ENCODE measurements around the gene ACTRT2.

ACTRT2 gene

DNA sequence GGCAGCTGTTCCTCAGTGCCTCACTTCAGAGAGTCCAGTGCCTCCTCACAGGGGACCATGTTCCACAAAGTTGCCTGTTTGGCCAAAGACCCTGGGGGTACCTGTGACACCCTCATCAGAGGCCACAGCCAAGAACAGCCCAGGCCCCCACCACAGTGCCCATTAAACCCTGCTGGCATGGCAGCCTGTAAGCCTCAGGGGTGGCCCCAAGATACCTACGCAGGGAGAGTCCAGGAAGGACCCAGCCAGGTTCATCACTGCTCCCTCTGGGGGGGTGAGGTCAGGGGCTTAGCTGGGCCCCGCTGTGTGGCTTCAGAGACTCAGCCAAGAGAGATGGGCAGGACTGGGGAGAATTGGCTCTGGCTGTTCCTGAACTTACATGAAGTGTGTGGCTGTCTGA lies 28.6 kb downstream of the ACTRT2 start:
- H3K14ac ChIP-seq (ENCODE audit: low read length), result no peak overlapping the region
- no peak overlapping the region for H2BK120ac ChIP-seq (ENCODE audit: insufficient read depth, low read length, poor library complexity)
- H3K79me1 ChIP-seq (ENCODE audit: low read length), result no peaks in the 10 kb centered on the region
- no peak overlapping the region for H3K27ac ChIP-seq (ENCODE audit: low read depth, low read length)
- H2BK5ac ChIP-seq (ENCODE audit: low read depth, low read length, poor library complexity), result no peak overlapping the region
- no peak overlapping the region for H3K23ac ChIP-seq (ENCODE audit: low read length)
- H3K36me3 ChIP-seq (ENCODE audit: control insufficient read depth in 1 of 2, insufficient read depth in 2 of 2, low read length in 2 of 2), result no peaks in the 10 kb centered on the region
- H2BK12ac ChIP-seq (ENCODE audit: low read length), result no peak overlapping the region
- no peak overlapping the region for H3K4me2 ChIP-seq (ENCODE audit: low read length)
- H3K9me3 ChIP-seq (ENCODE audit: insufficient read depth, low read depth, low read length), result peaks cover 14% of the 10 kb centered on the region
- H3K4ac ChIP-seq (ENCODE audit: low read depth, low read length), result no peak overlapping the region
- H3K18ac ChIP-seq (ENCODE audit: low read length), result no peak overlapping the region
- WGBS (ENCODE audit: extremely low coverage, insufficient coverage, insufficient read length), result no CpG with 5 or more reads among the region's 2 CpGs
- H4K8ac ChIP-seq (ENCODE audit: low read depth, low read length), result no peak overlapping the region
- no peak overlapping the region for H4K91ac ChIP-seq (ENCODE audit: low read depth, low read length)
- no peaks in the 10 kb centered on the region for H3K79me2 ChIP-seq (ENCODE audit: control insufficient read depth, insufficient read depth, low read length, poor library complexity)
- DNase-seq, result no peak
- H4K12ac ChIP-seq (ENCODE audit: low read depth, low read length), result no peak overlapping the region
- H3K4me1 ChIP-seq (ENCODE audit: control insufficient read depth in 1 of 2, insufficient read depth in 2 of 2, low read length in 2 of 2), result no peaks in the 10 kb centered on the region
- H3K9ac ChIP-seq (ENCODE audit: low read length), result no peak overlapping the region
- no peak overlapping the region for H2AFZ ChIP-seq (ENCODE audit: insufficient read depth, low read length, poor library complexity)
- no peak overlapping the region for H2AK5ac ChIP-seq (ENCODE audit: low read length)
- no peak overlapping the region for H3K4me3 ChIP-seq (ENCODE audit: low read depth, low read length)
- H3K27me3 ChIP-seq (ENCODE audit: insufficient read depth, low read length), result no peaks in the 10 kb centered on the region

GRCh38 chr1:3050603-3051002 lies 29.3 kb downstream of the ACTRT2 start:
- H3K23ac ChIP-seq (ENCODE audit: low read length), result no peak overlapping the region
- H4K91ac ChIP-seq (ENCODE audit: low read depth, low read length), result no peak overlapping the region
- H3K4ac ChIP-seq (ENCODE audit: low read depth, low read length), result no peak overlapping the region
- no peak overlapping the region for H2BK12ac ChIP-seq (ENCODE audit: low read length)
- H3K4me1 ChIP-seq (ENCODE audit: control insufficient read depth in 1 of 2, insufficient read depth in 2 of 2, low read length in 2 of 2), result no peaks in the 10 kb centered on the region
- no peak overlapping the region for H4K8ac ChIP-seq (ENCODE audit: low read depth, low read length)
- no peak overlapping the region for H2AK5ac ChIP-seq (ENCODE audit: low read length)
- H2AFZ ChIP-seq (ENCODE audit: insufficient read depth, low read length, poor library complexity), result no peak overlapping the region
- no peak overlapping the region for H3K4me2 ChIP-seq (ENCODE audit: low read length)
- peaks cover 14% of the 10 kb centered on the region for H3K9me3 ChIP-seq (ENCODE audit: insufficient read depth, low read depth, low read length)
- H3K14ac ChIP-seq (ENCODE audit: low read length), result no peak overlapping the region
- no peak for DNase-seq
- H3K9ac ChIP-seq (ENCODE audit: low read length), result no peak overlapping the region
- no peaks in the 10 kb centered on the region for H3K27me3 ChIP-seq (ENCODE audit: insufficient read depth, low read length)
- no peaks in the 10 kb centered on the region for H3K36me3 ChIP-seq (ENCODE audit: control insufficient read depth in 1 of 2, insufficient read depth in 2 of 2, low read length in 2 of 2)
- H3K27ac ChIP-seq (ENCODE audit: low read depth, low read length), result no peak overlapping the region
- no peak overlapping the region for H3K4me3 ChIP-seq (ENCODE audit: low read depth, low read length)
- no peak overlapping the region for H2BK120ac ChIP-seq (ENCODE audit: insufficient read depth, low read length, poor library complexity)
- H2BK5ac ChIP-seq (ENCODE audit: low read depth, low read length, poor library complexity), result no peak overlapping the region
- H3K79me2 ChIP-seq (ENCODE audit: control insufficient read depth, insufficient read depth, low read length, poor library complexity), result no peaks in the 10 kb centered on the region
- H3K79me1 ChIP-seq (ENCODE audit: low read length), result no peaks in the 10 kb centered on the region
- H3K18ac ChIP-seq (ENCODE audit: low read length), result no peak overlapping the region
- H4K12ac ChIP-seq (ENCODE audit: low read depth, low read length), result no peak overlapping the region

- Histone ChIP-seq H3K27me3 (ENCODE audit: insufficient read depth, low read length) (no peaks in the 10 kb centered on the region), H3K36me3 (ENCODE audit: control insufficient read depth in 1 of 2, insufficient read depth in 2 of 2, low read length in 2 of 2) (no peaks in the 10 kb centered on the region), H3K4ac (ENCODE audit: low read depth, low read length) (no peak overlapping the region), H3K9ac (ENCODE audit: low read length) (no peak overlapping the region), H3K79me1 (ENCODE audit: low read length) (no peaks in the 10 kb centered on the region), H2BK120ac (ENCODE audit: insufficient read depth, low read length, poor library complexity) (no peak overlapping the region), H2BK5ac (ENCODE audit: low read depth, low read length, poor library complexity) (no peak overlapping the region), H3K79me2 (ENCODE audit: control insufficient read depth, insufficient read depth, low read length, poor library complexity) (no peaks in the 10 kb centered on the region), H3K23ac (ENCODE audit: low read length) (no peak overlapping the region), H3K4me1 (ENCODE audit: control insufficient read depth in 1 of 2, insufficient read depth in 2 of 2, low read length in 2 of 2) (no peaks in the 10 kb centered on the region), H4K91ac (ENCODE audit: low read depth, low read length) (no peak overlapping the region), H3K9me3 (ENCODE audit: insufficient read depth, low read depth, low read length) (peaks cover 14% of the 10 kb centered on the region), H2BK12ac (ENCODE audit: low read length) (no peak overlapping the region), H3K14ac (ENCODE audit: low read length) (no peak overlapping the region), H3K4me2 (ENCODE audit: low read length) (no peak overlapping the region), H4K8ac (ENCODE audit: low read depth, low read length) (no peak overlapping the region), H2AFZ (ENCODE audit: insufficient read depth, low read length, poor library complexity) (no peak overlapping the region), H3K4me3 (ENCODE audit: low read depth, low read length) (peak overlapping the region; percentile 55), H2AK5ac (ENCODE audit: low read length) (no peak overlapping the region), H3K18ac (ENCODE audit: low read length) (no peak overlapping the region), H3K27ac (ENCODE audit: low read depth, low read length) (no peak overlapping the region), H4K12ac (ENCODE audit: low read depth, low read length) (no peak overlapping the region)
- no peak for DNase-seq
- WGBS (ENCODE audit: extremely low coverage, insufficient coverage, insufficient read length), result 100% methylated on average over 3 of the region's 3 CpGs
These were observed 30.3 kb downstream of the ACTRT2 start for GRCh38 chr1:3051270-3052268.

- H3K4me1 ChIP-seq (ENCODE audit: control insufficient read depth in 1 of 2, insufficient read depth in 2 of 2, low read length in 2 of 2), result no peaks in the 10 kb centered on the region
- H3K9ac ChIP-seq (ENCODE audit: low read length), result no peak overlapping the region
- H4K91ac ChIP-seq (ENCODE audit: low read depth, low read length), result no peak overlapping the region
- no peaks in the 10 kb centered on the region for H3K79me2 ChIP-seq (ENCODE audit: control insufficient read depth, insufficient read depth, low read length, poor library complexity)
- H3K9me3 ChIP-seq (ENCODE audit: insufficient read depth, low read depth, low read length), result peaks cover 14% of the 10 kb centered on the region
- H2AK5ac ChIP-seq (ENCODE audit: low read length), result no peak overlapping the region
- no peaks in the 10 kb centered on the region for H3K79me1 ChIP-seq (ENCODE audit: low read length)
- no peak overlapping the region for H2BK120ac ChIP-seq (ENCODE audit: insufficient read depth, low read length, poor library complexity)
- H3K27ac ChIP-seq (ENCODE audit: low read depth, low read length), result no peak overlapping the region
- no CpG with 5 or more reads among the region's 5 CpGs for WGBS (ENCODE audit: extremely low coverage, insufficient coverage, insufficient read length)
- H3K36me3 ChIP-seq (ENCODE audit: control insufficient read depth in 1 of 2, insufficient read depth in 2 of 2, low read length in 2 of 2), result no peaks in the 10 kb centered on the region
- DNase-seq, result no peak
- H3K18ac ChIP-seq (ENCODE audit: low read length), result no peak overlapping the region
- H3K27me3 ChIP-seq (ENCODE audit: insufficient read depth, low read length), result no peaks in the 10 kb centered on the region
- no peak overlapping the region for H4K8ac ChIP-seq (ENCODE audit: low read depth, low read length)
- H3K14ac ChIP-seq (ENCODE audit: low read length), result no peak overlapping the region
- H2BK5ac ChIP-seq (ENCODE audit: low read depth, low read length, poor library complexity), result no peak overlapping the region
- no peak overlapping the region for H2AFZ ChIP-seq (ENCODE audit: insufficient read depth, low read length, poor library complexity)
- H3K4ac ChIP-seq (ENCODE audit: low read depth, low read length), result no peak overlapping the region
- no peak overlapping the region for H2BK12ac ChIP-seq (ENCODE audit: low read length)
- H3K4me3 ChIP-seq (ENCODE audit: low read depth, low read length), result no peak overlapping the region
- no peak overlapping the region for H3K23ac ChIP-seq (ENCODE audit: low read length)
- no peak overlapping the region for H4K12ac ChIP-seq (ENCODE audit: low read depth, low read length)
- no peak overlapping the region for H3K4me2 ChIP-seq (ENCODE audit: low read length)
These were observed 31.2 kb downstream of the ACTRT2 start for GRCh38 chr1:3052501-3052900.
